NCI-H226 (cell line): ENCODE results near the gene TRIO.

Experiments
- DNase-seq: peaks from one replicate; pipeline ENCODE4 v3.0.0-alpha.2; 2015

The TRIO gene

DNA sequence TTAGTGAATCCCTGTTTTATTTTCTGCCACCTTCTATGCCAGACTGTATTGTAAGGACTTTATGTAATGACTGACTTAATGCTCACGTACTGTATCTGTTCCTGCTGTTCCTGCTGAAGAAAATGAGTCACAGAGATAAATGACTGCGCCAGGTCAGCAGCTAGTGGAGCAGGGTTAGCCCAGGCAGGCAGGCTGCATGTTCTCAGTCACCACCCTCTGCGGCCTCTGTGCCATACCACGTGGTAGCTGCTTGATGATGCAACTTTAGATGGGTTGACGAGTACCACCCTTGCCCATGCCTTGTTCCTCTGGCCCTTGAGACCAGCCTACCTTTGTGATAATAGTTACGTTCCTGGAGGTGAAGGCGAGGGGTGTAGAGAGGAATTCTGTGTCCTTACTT, 161.9 kb downstream of the TRIO start:
- DNase-seq = peak; percentile 92

- no peak for DNase-seq
These were observed 163.2 kb downstream of the TRIO start for GRCh38 chr5:14306329-14306815.

GRCh38 chr5:14308384-14309154, 165.4 kb downstream of the TRIO start:
- no peak for DNase-seq

DNA sequence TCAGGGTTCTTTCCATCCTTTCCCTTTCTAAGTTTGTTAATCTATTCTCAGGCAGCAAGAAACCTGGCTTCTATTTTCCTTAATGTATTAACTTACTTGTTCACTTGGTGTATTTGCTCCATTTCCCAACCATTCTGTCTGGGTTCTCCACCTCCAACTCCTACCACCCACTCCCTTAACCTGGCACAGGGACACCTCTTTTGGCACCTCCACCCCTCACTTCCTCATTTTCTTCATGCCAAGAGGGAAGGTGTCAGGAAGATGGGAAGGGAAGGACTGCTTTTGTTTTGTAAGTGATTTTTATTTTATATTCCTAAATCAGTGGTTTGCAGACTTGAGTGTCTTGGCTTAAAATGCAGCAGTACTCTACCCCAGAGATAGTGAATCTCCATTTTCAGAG, 166.1 kb downstream of the TRIO start:
- no peak for DNase-seq

DNA sequence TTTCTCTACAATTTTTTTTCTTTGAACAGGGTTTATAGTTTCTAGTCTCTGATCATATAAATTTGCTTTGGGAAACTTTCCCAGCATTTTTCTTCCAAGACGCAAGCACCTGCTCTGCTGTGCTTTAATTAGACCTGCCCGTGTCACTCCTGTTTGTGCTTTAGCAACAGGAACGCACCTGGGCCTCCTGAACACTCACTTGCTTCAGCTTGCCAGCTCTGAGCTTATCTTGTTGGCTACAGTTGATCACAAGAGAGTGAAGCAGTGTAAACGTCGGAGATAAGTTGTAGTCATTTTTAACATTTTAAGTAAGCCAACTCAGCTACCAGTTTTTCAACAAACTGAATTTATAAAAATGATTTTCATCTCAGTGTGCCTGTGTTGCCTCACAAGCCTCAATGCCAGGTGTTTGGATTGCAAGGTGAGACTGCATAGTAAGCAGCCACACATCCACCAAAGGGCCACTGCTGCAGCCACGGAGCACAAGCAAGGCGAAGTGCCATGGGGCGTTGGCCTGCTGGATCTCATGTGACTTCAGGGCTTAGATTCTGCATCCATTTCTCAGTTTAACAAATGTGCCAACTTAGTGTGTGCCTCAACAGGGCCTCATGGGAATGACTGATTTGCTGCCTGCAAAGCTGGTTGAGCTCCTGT, 166.9 kb downstream of the TRIO start:
- DNase-seq = no peak

DNA sequence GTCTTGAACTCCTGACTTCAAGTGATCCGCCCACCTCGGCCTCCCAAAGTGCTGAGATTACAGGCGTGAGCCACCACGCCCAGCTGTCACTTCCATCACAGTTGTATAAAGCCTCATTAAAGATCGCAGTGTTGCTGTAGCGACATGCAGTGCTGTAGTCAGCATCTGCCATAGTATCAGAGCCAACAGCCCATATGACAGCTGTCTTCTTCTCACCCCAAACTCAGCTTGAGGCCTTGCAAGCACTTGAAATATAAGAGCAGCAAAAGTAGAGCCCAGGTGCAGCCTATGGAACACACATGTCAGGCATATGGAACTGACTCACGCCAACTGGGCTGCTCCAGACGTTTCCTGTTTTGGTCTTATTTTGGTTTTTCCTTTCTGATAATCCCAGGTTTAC, 167.8 kb downstream of the TRIO start:
- no peak for DNase-seq

DNA sequence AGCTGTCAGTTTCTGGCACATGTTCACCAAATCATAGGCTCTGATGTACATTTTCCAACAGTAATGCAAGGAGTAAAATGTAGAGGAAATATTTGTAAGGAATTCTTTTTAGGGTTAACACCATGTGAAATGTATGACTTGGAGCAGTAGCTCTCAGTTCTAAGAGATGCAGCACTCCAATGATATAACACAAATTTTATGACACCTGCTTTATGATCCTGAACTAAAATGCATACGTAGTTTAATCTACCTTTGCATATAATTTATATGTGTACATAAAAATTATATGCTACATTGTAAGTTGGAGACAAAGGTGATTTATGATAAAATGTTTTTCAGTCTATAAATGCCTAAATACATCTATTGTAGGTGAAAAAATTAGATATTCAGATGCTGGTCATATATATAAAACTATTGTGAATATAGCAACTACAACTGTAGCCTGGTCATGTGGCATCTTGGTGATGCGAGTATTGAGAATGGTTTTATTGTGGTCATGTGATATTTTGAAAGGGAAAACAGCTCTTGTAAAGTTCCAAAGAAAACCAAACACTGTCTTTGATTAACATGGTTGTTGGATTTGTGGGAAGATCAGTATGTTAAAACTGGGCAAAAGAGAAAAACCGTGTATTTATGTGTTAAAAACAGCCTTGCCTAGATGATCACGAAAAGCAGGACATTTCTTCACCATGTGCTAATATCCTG, 171.0 kb downstream of the TRIO start:
- DNase-seq = no peak

DNA sequence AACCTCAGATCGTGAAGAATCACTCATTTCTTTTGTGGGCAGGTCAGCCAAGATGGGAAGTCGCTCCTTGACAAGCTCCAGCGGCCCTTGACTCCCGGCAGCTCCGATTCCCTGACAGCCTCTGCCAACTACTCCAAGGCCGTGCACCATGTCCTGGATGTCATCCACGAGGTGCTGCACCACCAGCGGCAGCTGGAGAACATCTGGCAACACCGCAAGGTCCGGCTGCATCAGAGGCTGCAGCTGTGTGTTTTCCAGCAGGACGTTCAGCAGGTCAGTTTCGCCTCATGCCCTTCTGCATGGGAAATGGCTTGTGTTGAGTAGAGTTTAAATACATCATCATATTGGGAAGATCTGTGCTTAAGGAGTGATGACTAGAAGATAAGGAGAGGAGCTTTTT, 173.3 kb downstream of the TRIO start:
- no peak for DNase-seq

DNA sequence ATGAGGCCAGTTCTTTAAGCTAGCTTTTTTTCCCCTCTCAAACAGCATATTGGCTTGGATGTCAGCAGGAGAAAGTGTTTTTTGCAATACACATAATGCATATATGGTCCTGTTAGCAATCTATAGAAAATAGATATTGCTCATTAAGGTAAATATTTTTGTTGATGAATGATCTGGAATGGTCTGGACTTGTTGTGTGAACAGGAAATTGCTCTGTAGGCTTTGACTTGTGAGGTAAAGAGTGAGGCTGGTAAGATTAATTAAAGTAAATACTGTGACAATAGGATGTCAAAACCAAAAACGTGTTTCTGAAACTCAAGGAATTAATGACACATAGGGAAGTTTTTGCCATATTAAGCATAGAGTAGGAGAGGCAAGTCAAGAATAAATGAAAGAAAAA, 176.0 kb downstream of the TRIO start:
- no peak for DNase-seq

GRCh38 chr5:14321936-14322335, 178.8 kb downstream of the TRIO start:
- no peak for DNase-seq

GRCh38 chr5:14322437-14323187, 179.5 kb downstream of the TRIO start:
- DNase-seq = no peak

- DNase-seq = no peak
These were observed 180.3 kb downstream of the TRIO start for GRCh38 chr5:14323466-14323865.

- DNase-seq = no peak
These were observed 182.2 kb downstream of the TRIO start for GRCh38 chr5:14325369-14325768.

DNA sequence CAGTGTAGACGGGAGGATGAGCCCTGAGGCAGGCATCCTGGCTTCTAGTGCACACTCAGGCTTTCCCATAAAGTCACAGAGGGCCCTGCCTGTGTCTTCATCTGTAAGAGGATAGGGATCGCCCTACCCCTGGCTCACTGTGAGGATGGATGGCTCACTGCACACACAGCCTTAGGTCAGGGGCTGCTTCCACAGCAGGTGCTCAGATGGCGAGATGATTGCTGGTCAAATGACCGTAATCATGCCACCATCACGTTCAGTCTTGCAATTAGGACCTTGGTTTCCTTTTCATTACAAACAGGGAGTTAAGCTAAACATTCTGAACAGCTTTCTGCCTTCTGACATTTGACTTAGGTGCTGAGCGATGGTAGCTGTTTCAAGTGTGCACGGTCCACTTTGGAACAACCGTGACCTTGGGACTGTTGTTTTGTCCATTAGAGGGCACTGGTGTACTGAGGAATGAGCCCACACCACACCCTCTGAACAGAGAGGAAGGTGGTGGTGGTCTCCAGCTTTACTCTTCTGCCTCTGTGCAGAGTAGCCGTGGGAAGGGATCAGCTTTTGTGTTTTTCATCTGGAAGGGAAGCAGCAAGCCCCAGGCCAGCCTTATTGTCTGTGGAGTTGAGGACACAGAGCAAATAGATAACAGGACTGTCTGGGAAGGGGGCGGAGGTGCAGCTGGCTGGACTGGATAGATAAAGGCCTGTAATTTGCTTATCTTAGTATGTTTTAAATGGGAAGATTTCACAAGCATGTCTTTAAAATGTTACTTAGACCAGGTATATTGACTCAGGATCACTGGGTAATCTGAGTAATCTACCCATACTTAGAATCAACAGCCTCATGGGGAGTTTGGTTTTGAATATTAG, 183.1 kb downstream of the TRIO start:
- DNase-seq = no peak

- peak; percentile 10 for DNase-seq
These were observed 184.5 kb downstream of the TRIO start for GRCh38 chr5:14327624-14328023.

- DNase-seq = no peak
These were observed 185.0 kb downstream of the TRIO start for GRCh38 chr5:14328144-14328543.

GRCh38 chr5:14330291-14330690, 187.1 kb downstream of the TRIO start:
- DNase-seq = no peak

- DNase-seq = no peak
These were observed 187.7 kb downstream of the TRIO start for GRCh38 chr5:14330729-14331385.

DNA sequence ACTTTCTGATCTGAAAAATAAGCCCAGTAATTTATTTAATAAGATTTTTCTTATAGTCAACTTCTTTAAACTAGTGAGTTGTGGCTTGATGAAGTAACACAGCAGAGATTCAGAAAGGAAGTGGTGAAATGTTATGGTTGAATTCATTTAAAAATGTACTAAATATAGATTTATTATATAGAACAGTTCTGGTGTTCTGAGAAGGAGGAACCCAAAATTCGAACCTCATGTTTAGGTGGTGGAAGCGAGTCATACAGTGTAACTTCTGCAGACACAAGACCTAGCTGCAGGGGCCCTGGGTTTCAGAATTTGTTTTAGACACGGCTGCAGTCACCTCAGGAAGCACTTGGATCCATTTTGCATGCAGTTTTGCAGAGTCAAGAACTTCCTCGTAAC, 188.2 kb downstream of the TRIO start:
- no peak for DNase-seq

GRCh38 chr5:14332038-14332631, 189.0 kb downstream of the TRIO start:
- DNase-seq = no peak

GRCh38 chr5:14332746-14333145, 189.6 kb downstream of the TRIO start:
- DNase-seq = no peak
